Progenitor cell of endocrine pancreas (in vitro differentiated cells): Measurements from ENCODE around the gene NUCB1. TPM values are rescaled to one million over a fixed set of nuclear protein-coding genes. Genes with fewer than 3 reads are reported as not detected.
"Not testable (repeated sequence)": the region's sequence is repeated elsewhere in the genome, so short reads cannot be mapped to it uniquely, and the experiment has no call there.

Experiments used
- DNase-seq: peaks from one replicate; pipeline ENCODE4 v3.0.0; 2021; ENCODE audit warnings: low spot score; ENCODE audit not compliant: unreplicated experiment
- H3K27ac Mint-ChIP-seq: 2 replicates; pipeline ENCODE4 v1.8.0; 2021; ENCODE audit warnings: mild to moderate bottlenecking, moderate library complexity, mixed read lengths
- H3K27me3 Mint-ChIP-seq: 2 replicates; pipeline ENCODE4 v1.8.0; 2021; ENCODE audit warnings: mixed read lengths
- H3K36me3 Mint-ChIP-seq: 2 replicates; pipeline ENCODE4 v1.8.0; 2022; ENCODE audit warnings: mixed read lengths; ENCODE audit not compliant: insufficient read depth
- H3K4me1 Mint-ChIP-seq: 2 replicates; pipeline ENCODE4 v1.8.0; 2021; ENCODE audit warnings: low read depth, mixed read lengths
- H3K4me3 Mint-ChIP-seq: 2 replicates; pipeline ENCODE4 v1.8.0; 2021; ENCODE audit warnings: low read depth, mild to moderate bottlenecking, moderate library complexity, mixed read lengths
- H3K9me3 Mint-ChIP-seq: 2 replicates; pipeline ENCODE4 v1.8.0; 2021; ENCODE audit warnings: low read depth, mixed read lengths
- total RNA-seq: library from RNA; stranded (reverse); gene quantifications from 2 replicates; pipeline ENCODE4 v1.2.1, GENCODE V29; 2021
- TF ChIP-seq, protein P1 (sequence below): fragments of 200-600 bp; sonication (generic); IDR thresholded peaks from one replicate; pipeline ENCODE4 v1.5.0; 2021; ENCODE audit warnings: antibody characterized with exemption, mild to moderate bottlenecking; ENCODE audit not compliant: unreplicated experiment

The NUCB1 gene
- total RNA-seq, 1 donor from 2014 or later: 165 TPM

- no peak for DNase-seq
- H3K36me3 Mint-ChIP-seq: peaks cover 27% of the 10 kb centered on the region
- TF ChIP-seq, protein P1, sequence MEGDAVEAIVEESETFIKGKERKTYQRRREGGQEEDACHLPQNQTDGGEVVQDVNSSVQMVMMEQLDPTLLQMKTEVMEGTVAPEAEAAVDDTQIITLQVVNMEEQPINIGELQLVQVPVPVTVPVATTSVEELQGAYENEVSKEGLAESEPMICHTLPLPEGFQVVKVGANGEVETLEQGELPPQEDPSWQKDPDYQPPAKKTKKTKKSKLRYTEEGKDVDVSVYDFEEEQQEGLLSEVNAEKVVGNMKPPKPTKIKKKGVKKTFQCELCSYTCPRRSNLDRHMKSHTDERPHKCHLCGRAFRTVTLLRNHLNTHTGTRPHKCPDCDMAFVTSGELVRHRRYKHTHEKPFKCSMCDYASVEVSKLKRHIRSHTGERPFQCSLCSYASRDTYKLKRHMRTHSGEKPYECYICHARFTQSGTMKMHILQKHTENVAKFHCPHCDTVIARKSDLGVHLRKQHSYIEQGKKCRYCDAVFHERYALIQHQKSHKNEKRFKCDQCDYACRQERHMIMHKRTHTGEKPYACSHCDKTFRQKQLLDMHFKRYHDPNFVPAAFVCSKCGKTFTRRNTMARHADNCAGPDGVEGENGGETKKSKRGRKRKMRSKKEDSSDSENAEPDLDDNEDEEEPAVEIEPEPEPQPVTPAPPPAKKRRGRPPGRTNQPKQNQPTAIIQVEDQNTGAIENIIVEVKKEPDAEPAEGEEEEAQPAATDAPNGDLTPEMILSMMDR: no peak
- H3K9me3 Mint-ChIP-seq: no peaks in the 10 kb centered on the region
- peak overlapping the region; percentile 39 for H3K27ac Mint-ChIP-seq
- H3K4me3 Mint-ChIP-seq: no peak overlapping the region
- no peaks in the 10 kb centered on the region for H3K4me1 Mint-ChIP-seq
- H3K27me3 Mint-ChIP-seq: no peaks in the 10 kb centered on the region
These were observed 15.6 kb downstream of the NUCB1 start for GRCh38 chr19:48915757-48916156.

DNA sequence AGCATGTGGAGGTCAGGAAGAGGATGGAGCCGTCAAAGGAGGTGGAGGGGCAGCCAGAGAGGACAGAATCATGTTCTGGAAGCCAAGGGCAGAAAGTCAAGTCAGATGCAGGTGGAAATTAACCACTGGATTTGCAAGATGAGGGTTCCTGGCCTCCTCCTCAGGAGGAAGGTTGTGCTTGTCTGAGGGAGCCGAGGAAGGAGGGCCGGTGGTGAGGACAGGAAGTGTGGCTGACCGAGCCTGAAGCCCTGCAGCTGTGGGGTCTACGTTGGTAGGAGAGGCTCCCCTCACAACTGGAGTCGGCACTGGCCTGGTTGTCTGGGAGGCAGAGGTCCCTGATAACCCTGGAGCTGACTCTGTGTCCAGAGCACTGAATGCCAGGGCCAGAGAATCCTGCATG lies 18.0 kb downstream of the NUCB1 start:
- Mint-ChIP-seq H3K36me3 (peaks cover 19% of the 10 kb centered on the region), H3K4me3 (no peak overlapping the region), H3K9me3 (no peaks in the 10 kb centered on the region), H3K4me1 (no peaks in the 10 kb centered on the region), H3K27ac (peak overlapping the region; percentile 82), H3K27me3 (no peaks in the 10 kb centered on the region)
- TF ChIP-seq, protein P1: no peak
- DNase-seq: no peak

GRCh38 chr19:48918801-48919247 lies 18.7 kb downstream of the NUCB1 start:
- TF ChIP-seq, protein P1: no peak
- no peaks in the 10 kb centered on the region for H3K27me3 Mint-ChIP-seq
- DNase-seq: no peak
- peaks cover 20% of the 10 kb centered on the region for H3K36me3 Mint-ChIP-seq
- no peak overlapping the region for H3K4me3 Mint-ChIP-seq
- H3K9me3 Mint-ChIP-seq: no peaks in the 10 kb centered on the region
- H3K4me1 Mint-ChIP-seq: no peaks in the 10 kb centered on the region
- H3K27ac Mint-ChIP-seq: no peak overlapping the region

- H3K4me1 Mint-ChIP-seq, DNase-seq, H3K4me3 Mint-ChIP-seq, H3K27ac Mint-ChIP-seq, H3K9me3 Mint-ChIP-seq, H3K27me3 Mint-ChIP-seq: not testable (repeated sequence)
- peaks cover 17% of the 10 kb centered on the region for H3K36me3 Mint-ChIP-seq
These were observed 19.2 kb downstream of the NUCB1 start for GRCh38 chr19:48919271-48919670.

- Mint-ChIP-seq H3K27me3 (no peaks in the 10 kb centered on the region), H3K4me3 (no peak overlapping the region), H3K27ac (no peak overlapping the region), H3K4me1 (no peaks in the 10 kb centered on the region), H3K36me3 (peaks cover 11% of the 10 kb centered on the region), H3K9me3 (no peaks in the 10 kb centered on the region)
- TF ChIP-seq, protein P1: no peak
- no peak for DNase-seq
These were observed 20.8 kb downstream of the NUCB1 start for GRCh38 chr19:48920949-48921348.

- Mint-ChIP-seq H3K27ac (no peak overlapping the region), H3K27me3 (no peaks in the 10 kb centered on the region), H3K36me3 (peaks cover 10% of the 10 kb centered on the region), H3K9me3 (no peaks in the 10 kb centered on the region), H3K4me3 (no peak overlapping the region), H3K4me1 (no peaks in the 10 kb centered on the region)
- no peak for DNase-seq
- TF ChIP-seq, protein P1: no peak
These were observed 21.8 kb downstream of the NUCB1 start for GRCh38 chr19:48921721-48922500.
